Fibroblast of villous mesenchyme (primary cell): ENCODE data around the gene AK8. TPM values are rescaled to one million over a fixed set of nuclear protein-coding genes. Genes with fewer than 3 reads are reported as not detected.

Experiments used
- DNase-seq: peaks from one replicate; pipeline ENCODE4 v3.0.0-alpha.2; 2010; ENCODE audit warnings: low read depth
- H3K4me3 ChIP-seq: 2 replicates; pipeline ENCODE4 v1.5.1; 2011; ENCODE audit warnings: low read depth, mild to moderate bottlenecking, low read length
- total RNA-seq: library from RNA; depleted of rRNA; stranded (reverse); fragments of >200 nt; gene quantifications from 2 replicates; pipeline ENCODE4 v1.2.3, GENCODE V29; 2012
- TF ChIP-seq, protein P1 (sequence below): IDR thresholded peaks from 2 replicates; pipeline ENCODE4 v1.5.1; 2012; ENCODE audit warnings: low read depth, mild to moderate bottlenecking, low read length; ENCODE audit not compliant: insufficient read depth

AK8 gene
- total RNA-seq, 1 donor: not detected

DNA sequence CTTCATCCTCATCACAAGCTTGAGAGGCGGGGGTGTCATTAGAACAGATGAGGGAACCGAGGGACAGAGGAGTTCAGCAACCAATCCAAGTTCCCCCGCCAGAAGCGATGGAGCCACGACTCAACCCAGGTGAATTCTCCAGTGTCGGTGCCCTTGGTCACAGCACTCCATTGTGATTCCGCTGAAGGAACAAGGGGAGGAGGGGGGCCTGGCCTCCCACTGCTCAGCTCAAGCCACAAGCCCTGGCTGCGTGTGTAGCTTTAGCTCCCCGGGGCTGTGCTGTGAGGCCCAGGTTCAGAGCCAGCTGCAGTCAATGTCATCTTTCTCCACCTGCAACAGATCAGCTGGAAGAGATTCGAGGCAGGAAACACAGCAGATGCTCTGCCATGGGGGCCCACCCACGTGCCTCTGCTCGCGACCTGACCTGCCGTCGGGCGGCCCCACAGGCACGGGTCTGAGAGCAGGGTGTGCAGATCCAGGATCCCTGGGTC, 135.2 kb downstream of the AK8 start:
- TF ChIP-seq, protein P1, sequence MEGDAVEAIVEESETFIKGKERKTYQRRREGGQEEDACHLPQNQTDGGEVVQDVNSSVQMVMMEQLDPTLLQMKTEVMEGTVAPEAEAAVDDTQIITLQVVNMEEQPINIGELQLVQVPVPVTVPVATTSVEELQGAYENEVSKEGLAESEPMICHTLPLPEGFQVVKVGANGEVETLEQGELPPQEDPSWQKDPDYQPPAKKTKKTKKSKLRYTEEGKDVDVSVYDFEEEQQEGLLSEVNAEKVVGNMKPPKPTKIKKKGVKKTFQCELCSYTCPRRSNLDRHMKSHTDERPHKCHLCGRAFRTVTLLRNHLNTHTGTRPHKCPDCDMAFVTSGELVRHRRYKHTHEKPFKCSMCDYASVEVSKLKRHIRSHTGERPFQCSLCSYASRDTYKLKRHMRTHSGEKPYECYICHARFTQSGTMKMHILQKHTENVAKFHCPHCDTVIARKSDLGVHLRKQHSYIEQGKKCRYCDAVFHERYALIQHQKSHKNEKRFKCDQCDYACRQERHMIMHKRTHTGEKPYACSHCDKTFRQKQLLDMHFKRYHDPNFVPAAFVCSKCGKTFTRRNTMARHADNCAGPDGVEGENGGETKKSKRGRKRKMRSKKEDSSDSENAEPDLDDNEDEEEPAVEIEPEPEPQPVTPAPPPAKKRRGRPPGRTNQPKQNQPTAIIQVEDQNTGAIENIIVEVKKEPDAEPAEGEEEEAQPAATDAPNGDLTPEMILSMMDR: no peak
- no peak overlapping the region for H3K4me3 ChIP-seq
- no peak for DNase-seq

DNA sequence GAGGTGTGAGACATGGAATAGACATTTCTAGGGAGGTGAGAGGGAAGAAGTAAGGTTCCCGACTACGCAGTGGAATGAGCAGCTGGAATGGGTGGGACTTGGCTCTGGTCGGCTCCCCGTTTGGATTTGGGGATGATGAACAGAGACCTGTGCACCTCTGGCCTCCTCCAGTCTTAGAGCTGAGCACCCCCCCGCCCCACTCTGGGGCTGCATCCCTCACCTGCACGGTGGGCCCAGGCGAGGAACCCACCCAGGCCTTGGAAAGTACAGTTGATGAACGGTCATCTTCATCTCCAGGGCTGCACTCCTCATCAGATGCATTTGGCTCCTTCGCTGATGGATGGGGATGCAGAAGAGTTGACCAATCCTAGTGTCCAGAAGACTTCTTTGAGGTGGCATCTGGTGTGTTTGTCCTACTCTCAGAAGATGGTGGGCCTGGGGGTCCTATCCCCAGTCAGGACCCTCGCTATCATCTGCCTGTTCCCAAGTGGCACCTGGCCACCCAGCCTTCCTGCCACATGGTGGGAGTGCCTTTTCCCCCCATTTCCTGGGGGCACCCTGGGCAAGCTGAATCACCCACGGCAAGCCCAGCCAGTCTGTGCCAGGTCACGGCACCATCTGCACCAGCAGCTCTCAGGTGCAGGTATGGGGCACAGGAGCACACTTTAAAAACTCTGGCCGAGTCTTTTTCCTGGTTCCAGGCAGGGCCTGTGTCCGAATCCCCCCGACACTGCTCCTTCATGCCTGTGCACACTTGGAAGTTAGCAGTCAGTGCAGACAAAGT, 137.4 kb downstream of the AK8 start:
- no peak overlapping the region for H3K4me3 ChIP-seq
- TF ChIP-seq, protein P1: no peak
- DNase-seq: no peak

DNA sequence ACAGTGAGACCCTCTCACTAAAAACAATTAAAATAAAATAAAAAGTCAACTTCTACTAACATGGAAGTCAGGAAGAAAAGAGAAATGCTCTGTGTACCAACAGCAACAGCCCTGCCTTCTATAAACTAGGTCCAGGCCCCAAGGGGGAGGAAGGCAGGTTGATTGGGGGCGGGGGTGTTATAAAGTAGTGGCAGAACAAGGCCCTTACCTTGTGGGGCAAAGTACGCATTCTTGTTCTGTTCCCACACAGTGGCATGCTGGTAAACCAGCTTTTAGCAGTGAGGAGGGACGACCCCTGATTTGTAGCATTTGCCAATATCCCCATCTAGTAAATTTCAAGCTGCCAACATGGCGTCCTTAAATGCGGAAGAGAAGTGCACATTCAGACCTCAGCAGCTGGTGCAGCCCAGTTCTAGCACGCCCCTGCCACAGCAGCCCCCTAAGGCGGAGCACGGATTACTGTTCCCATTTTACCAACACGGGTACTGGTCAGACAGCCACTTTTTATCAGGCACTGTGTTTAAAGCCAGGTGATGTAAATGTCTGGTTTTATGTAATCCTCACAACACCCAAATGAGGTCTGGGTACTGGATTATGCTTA, 138.3 kb downstream of the AK8 start:
- DNase-seq: no peak
- TF ChIP-seq, protein P1: no peak
- no peak overlapping the region for H3K4me3 ChIP-seq

DNA sequence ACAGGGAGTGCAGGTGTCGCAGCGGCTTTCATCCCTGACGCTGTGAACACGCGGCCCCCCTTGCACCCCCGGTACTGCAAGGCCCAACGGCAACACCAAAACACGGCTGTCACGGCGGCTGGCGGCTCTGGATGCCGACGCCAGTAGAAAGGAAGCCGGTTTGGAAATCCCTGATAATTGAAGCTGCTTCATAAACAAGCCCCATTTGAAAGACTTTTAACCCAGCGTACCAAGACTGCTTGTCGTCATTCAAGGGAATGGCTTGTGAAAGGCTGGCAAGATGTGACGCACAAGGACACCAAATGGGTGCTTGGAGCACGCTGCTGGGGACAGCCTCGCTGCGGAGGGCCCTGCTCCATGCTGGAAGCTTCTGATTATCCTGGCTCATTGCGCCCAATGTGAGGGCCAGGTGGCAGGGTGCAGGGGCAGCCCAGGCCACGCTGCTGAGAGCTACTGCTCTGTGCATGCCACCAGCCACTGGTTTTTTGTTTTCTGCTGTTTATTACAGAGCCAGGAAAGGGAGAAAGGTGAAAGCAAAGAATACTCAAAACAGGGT, 144.7 kb downstream of the AK8 start:
- TF ChIP-seq, protein P1: no peak
- DNase-seq: peak; percentile 34

DNA sequence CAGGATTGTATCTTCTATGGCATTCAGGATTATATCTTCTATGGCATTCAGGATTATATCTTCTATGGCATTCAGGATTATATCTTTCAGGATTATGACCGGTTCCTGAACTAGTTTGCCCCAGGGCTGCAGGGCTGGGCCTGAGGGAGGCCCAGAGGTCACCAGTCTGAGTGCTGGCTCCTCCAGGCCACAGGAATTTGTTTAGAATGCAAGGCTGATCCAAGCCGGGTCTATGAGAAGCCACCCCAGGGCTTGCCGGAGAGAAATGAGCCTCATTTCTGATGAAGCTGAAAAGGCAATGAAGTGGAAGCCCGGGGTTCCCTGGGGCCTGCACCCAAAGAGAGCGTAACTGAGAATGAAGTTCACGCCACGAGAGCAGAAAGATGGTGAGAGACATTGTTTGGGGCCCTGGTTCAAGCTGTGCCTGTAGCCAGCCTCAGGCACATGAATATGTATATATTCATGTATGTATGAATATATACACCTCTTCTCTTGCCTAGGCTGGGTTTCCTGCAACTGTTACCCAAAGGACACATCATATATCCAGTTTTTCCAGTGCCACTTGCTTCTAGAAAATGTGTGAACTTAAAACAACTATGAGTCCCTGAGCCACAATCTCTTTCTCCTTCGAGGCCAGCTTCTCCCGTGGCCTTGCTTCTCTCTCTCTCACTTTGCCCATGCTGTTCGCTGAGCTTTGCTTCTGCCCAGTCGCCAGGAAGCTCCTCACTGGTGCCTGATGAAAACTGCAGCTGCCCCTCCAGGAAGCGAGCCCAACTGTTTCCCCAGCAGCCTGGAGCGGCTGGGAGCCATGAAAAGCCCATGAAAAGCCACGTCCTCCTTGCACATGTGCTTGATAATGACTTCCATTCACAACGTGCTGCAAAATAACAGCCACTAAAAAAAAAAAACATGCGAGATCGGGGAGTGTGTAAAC, 145.5 kb downstream of the AK8 start:
- TF ChIP-seq, protein P1: no peak
- DNase-seq: peak; percentile 18
- no peak overlapping the region for H3K4me3 ChIP-seq

More for the DNA sequence above, 144.7 kb downstream of the AK8 start:
- no peak overlapping the region for H3K4me3 ChIP-seq

DNA sequence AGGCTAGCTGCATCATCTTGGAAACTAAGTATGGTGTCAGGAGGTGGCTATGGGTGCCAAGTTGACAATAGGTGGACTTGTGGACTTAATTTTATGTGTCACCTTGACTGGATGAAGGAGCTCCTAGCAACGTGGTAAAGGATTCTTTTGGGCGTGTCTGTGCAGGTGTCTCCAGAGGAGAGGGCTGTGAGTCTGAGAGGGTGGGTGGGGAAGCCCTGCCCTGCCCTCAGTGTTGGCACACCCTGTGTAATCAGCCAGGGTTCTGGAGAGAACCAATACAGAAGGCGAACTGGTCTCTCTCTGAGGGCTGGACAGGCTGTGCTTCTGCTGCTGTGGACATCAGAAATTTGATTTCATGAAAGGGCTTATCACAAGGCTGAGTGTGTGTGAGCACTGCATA, 146.9 kb downstream of the AK8 start:
- H3K4me3 ChIP-seq: no peak overlapping the region
- TF ChIP-seq, protein P1: no peak
- no peak for DNase-seq
